Myometrial cell (primary cell): Measurements from ENCODE around the gene SLC5A2. TPM values are rescaled to one million over a fixed set of nuclear protein-coding genes. Genes with fewer than 3 reads are reported as not detected.

Experiments used
- total RNA-seq: library from RNA; depleted of rRNA; stranded (reverse); fragments of >200 nt; gene quantifications from 2 replicates; pipeline ENCODE4 v1.2.3, GENCODE V29; 2015

SLC5A2 gene
- total RNA-seq = not detected in 2 replicates

GRCh38 chr16:31483081-31483480, at the start of gene SLC5A2:
Gene SLC5A2 (plus strand): TSS chr16:31483123. CDS start chr16:31483137, 14 bp downstream.

GRCh38 chr16:31458844-31459686, 23.9 kb upstream of the SLC5A2 start, which contains the start of gene ARMC5:
Gene ARMC5 (plus strand): TSS chr16:31459501. CDS start chr16:31459525, 24 bp downstream.

GRCh38 chr16:31471875-31472708, 10.8 kb upstream of the SLC5A2 start, which contains the start of gene TGFB1I1:
Gene TGFB1I1 (plus strand): TSS chr16:31472152. CDS start chr16:31472189, 37 bp downstream.

GRCh38 chr16:31507929-31508705, 25.2 kb downstream of the SLC5A2 start, which contains the start of gene RUSF1:
Gene RUSF1 (minus strand): TSS chr16:31508391. CDS start chr16:31508373, 18 bp downstream.

GRCh38 chr16:31527734-31528274, 44.9 kb downstream of the SLC5A2 start, which contains the start of gene AHSP:
Gene AHSP (plus strand): TSS chr16:31527900. CDS start chr16:31528140, 240 bp downstream.

Other genes starting within 250 kb of the SLC5A2 start
- gene ITGAM, start 223.1 kb upstream of the SLC5A2 start, total RNA-seq = not detected in 2 replicates
- 0.86 and 1.9 TPM in 2 replicates for gene ITGAX, start 127.9 kb upstream of the SLC5A2 start, total RNA-seq
- gene ITGAD, start 89.8 kb upstream of the SLC5A2 start, total RNA-seq = not detected in 2 replicates
- gene COX6A2, start 54.8 kb upstream of the SLC5A2 start, total RNA-seq = not detected in 2 replicates
- 0.29 and 0.71 TPM in 2 replicates for gene ZNF843, start 40.3 kb upstream of the SLC5A2 start, total RNA-seq
- gene ARMC5, start 23.6 kb upstream of the SLC5A2 start, total RNA-seq = 7.6 and 8.4 TPM in 2 replicates
- gene TGFB1I1, start 11.0 kb upstream of the SLC5A2 start, total RNA-seq = 137 and 162 TPM in 2 replicates
- 66.6 and 92.8 TPM in 2 replicates for gene RUSF1, start 25.3 kb downstream of the SLC5A2 start, total RNA-seq
- gene AHSP, start 44.8 kb downstream of the SLC5A2 start, total RNA-seq = not detected in 2 replicates